HG03135 (cell line): ENCODE measurements around the gene NRP1.
"Not testable (repeated sequence)": the region's sequence is repeated elsewhere in the genome, so short reads cannot be mapped to it uniquely, and the experiment has no call there.

ENCODE experiments used
- ATAC-seq: cut with Tn5 transposase; IDR thresholded peaks from one replicate; pipeline ENCODE4 v1.9.1; 2021; ENCODE audit warnings: mild to moderate bottlenecking, moderate library complexity; ENCODE audit not compliant: unreplicated experiment

NRP1 gene

GRCh38 chr10:33154590-33154989 is 179.9 kb downstream of the NRP1 start:
- ATAC-seq = no peak

DNA sequence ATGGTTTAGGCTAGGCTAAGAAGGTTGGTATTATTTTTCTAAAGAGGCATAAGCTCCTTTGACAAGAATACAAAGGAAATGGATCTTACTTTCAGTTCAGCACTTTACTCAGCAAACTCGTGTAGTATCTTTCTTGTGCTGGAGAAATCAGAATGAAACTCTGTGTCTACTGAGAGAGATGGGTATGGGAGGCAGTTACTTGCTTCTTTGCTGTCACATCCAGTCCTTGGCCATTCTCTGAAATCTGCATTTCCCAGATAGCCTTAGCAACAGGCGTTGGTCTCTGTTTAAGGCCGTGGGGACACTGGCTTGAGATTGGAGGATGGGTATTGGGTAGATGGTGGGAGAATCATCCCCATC is 180.5 kb downstream of the NRP1 start:
- ATAC-seq = no peak

DNA sequence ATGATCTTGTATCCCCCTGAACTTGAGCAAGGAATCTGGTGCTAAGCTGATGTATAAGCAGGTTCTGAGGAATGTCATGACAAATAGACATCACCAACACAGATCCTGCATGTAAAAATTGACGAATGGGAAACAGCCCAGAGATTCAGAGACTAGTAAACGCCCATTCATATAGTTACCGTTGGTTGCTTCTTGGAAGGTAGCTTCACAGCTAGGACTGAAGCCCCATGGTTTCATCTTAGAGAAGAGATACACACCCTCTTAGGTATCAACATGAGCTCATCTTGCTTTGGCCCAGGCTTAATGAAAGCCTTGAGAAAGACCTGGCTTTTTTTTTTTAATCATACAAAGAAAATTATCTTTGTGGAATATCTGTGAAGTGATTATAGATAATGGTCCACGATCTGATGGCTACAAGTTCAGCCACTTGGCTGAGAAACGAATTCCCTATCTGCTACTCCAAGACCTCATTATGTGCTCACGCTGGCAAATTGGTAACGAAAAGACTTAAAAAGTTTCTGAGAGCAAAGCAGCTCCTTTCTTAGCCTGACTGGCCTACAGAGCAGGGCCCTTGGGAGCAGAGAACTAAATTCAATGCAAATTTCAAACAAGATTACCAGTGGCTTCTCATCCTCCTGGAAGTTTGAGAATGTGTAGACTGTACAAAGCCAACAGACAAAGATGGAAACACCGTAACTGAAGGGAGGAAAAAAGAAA is 181.1 kb downstream of the NRP1 start:
- ATAC-seq = no peak

DNA sequence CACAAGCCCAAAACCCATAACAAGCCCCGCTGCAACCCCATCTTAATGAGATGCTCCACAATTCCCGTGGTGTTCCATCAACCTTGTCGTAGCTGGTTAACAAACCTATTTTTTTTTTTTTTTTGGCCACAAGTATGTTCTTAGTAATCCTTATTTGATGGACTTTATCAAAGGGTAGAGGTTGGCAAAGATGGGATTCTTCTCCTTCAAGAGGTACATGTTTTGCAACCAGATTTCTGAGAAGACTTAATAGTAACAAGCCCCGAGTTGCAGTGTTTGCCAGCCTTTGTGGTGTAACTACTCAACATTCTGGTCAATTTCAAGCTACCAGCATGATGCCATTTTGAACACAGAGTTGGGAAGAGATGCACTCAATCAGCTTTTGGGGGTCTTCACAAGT is 181.7 kb downstream of the NRP1 start:
- ATAC-seq = no peak

GRCh38 chr10:33152146-33152545 is 182.3 kb downstream of the NRP1 start:
- ATAC-seq = no peak

DNA sequence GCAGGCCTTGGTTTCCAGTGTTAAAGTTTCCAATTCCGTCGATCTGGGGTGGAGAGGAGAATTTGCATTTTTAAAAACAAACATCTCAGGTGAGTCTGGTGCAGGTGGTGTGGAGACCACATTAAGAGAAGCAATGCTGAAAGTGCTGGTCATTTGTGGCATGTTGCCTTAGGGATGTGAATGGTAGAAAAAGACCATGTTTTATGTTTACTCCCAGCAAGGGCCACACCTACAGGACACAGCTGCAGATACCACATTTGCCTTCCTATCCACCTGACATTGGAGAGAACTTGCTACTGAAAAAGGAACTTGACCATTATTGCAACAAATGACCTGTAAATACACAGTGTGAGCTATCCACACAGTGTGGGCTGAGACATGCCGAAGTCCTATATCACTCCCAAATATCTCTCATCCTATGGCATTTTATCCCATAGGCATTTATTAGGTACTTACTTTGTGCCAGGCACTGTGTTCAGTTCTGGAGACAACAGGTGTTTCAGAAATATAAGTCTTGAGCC is 183.1 kb downstream of the NRP1 start:
- no peak for ATAC-seq

DNA sequence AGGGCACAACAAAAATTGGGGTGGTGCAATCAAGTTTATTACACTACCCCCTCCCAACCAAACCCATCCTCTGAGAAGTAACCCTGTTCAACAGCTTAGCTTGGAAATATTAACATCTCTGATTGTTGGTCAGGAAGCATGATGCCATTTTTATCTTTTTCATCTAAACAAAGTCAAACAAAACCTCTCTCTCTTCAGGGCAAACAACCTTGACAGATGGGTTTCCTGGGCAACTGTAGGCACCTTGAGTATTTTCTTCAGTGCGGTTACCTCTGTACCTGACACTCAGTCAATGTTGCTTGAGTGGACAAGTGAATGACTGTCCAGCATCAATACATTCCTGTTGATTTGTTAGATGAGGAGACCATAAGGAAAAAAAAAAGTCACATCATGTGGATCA is 183.6 kb downstream of the NRP1 start:
- no peak for ATAC-seq

GRCh38 chr10:33150146-33150545 is 184.3 kb downstream of the NRP1 start:
- no peak for ATAC-seq

- no peak for ATAC-seq
Observed at GRCh38 chr10:33147013-33147310, 187.5 kb downstream of the NRP1 start.

- no peak for ATAC-seq
Observed at GRCh38 chr10:33146189-33147012, 188.1 kb downstream of the NRP1 start.

DNA sequence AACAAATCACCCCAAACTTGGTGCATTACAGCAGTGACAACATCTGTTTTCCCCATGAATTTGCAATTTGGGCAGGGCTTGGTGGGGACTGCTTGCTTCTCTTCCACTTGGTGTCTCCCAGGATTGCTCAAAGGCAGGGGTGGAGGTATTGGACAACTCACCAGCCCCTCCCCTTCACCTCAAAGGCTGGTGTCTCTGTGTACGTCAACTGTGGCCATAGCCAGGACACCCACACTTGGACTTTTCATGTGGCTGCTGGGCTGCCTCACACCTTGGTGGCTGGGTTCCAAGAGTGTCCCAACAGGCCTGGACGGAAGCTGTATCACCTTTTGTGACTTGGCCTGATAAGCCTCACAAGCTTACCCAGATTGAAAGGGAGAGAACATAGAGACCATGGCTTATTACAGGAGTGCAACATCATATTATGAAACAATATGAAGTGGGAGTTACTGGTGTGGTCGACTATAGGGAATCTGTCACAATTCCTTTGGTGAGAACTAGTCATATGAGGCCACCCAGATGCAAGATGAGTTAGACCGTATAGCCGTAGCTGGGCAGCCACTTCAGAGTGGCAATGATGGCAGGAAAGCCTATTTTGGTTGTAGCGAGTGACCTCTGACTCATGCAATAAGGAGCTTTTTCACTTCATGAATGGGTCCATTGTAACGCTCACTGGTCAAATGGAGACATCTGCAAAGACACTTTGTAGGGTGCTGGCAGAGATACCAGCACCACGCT is 188.8 kb downstream of the NRP1 start:
- ATAC-seq = no peak

DNA sequence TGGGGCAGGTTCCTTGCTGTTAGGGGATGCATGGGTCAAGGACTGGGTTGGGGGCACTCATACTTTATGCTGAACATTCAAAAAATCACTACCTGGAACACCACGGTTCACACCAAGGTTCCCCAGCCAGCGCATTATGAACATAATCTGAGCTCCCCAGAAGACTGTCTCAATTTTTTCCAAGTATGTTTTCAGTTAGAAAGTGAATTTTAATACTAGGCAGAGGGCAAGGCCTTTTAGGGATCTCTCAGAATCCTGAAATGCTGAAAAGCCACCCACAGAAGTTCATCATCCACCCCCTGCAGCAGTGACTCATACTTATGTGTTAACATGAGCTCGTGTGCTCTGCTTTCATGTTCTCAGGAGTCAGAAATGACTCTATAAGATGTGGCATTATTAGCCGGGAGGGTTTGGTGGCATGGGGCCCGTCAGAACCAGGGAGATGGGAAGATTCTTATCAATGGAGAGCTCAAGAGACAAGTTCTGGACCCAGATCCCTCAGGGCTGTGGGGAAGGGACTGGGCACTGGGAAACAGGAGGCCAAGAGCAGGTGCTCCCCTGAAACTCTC is 191.2 kb downstream of the NRP1 start:
- no peak for ATAC-seq

- no peak for ATAC-seq
Observed at GRCh38 chr10:33142295-33142694, 192.2 kb downstream of the NRP1 start.

- ATAC-seq = no peak
Observed at GRCh38 chr10:33141251-33141650, 193.2 kb downstream of the NRP1 start.

DNA sequence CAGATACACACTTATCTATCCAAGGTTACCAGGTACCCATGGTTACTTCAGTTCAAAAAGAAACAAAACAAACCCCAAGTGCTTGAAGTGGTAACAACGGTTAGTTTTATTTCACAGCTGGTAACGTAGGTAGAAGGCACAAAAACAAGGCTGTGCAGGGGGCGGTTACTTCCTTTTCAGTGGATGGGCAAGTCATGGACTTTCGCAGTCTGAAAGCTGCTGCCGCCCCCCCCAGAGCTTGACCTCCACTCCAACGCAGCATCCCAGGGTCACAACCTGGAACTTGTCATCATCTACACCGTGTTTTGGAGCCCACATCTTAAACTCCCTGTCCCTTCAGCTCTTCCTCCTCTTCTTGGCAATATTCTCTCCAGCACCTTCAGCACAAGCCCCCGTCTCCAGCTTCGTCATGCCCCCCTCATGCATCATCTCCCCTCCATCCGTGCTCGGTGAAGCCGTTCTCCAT is 195.3 kb downstream of the NRP1 start:
- no peak for ATAC-seq

GRCh38 chr10:33138686-33139085 is 195.8 kb downstream of the NRP1 start:
- not testable (repeated sequence) for ATAC-seq

- no peak for ATAC-seq
Observed at GRCh38 chr10:33137356-33138005, 197.0 kb downstream of the NRP1 start.

DNA sequence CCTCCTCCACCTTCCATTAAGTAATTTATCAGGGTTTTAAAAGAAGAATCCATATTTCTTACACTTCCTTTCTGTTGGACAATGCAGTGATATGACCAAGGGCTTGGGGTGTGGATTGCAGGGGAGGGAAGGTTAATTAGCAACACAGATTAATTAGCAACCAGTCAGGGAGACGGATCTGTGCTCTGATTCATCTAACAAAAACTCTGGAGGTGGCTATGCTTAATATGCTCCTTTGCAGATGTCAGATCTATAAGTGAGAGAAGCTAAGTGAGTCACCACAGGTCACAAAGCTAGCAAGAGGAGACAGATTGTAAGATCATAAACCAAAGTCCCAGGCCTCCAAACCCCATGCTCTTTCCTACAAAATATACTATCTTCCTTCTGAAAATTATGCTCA is 197.7 kb downstream of the NRP1 start:
- no peak for ATAC-seq

DNA sequence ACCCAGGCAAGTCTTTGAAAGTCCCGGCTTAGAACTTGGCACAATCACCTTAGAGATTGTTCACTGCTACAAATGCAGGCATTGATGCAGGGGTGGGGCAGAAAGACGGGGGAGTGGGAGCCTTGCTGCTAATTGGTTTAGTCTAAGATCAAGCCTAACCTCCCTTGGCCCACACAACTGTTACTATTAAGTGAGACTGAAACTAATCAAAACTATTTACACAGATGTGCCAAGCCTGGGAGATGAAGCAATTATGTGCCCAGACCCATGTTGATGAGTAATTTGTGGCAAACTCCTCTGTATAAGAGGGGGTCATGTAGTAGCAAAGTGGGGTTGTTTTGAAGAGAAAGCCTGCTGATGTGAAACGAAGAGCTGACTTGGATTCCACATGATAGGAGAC is 198.2 kb downstream of the NRP1 start:
- no peak for ATAC-seq

GRCh38 chr10:33134011-33134751 is 200.3 kb downstream of the NRP1 start:
- no peak for ATAC-seq
